Heart right ventricle (tissue), 16 donors: ENCODE measurements around the gene RUNDC1. TPM values are rescaled to one million over a fixed set of nuclear protein-coding genes. Genes with fewer than 3 reads are reported as not detected.

ENCODE experiments used
- ATAC-seq, 8 donors: fragments of 200-7000 bp; cut with Tn5 transposase; one replicate each; pipeline ENCODE4 v1.9.1; 2020; ENCODE audit warnings: mild to moderate bottlenecking in 8 of 8, moderate library complexity in 8 of 8, moderate number of reproducible peaks in 1 of 8
- DNase-seq, 2 donors: peaks; one replicate each; pipeline ENCODE4 v3.0.0-alpha.2; 2020
- H3K27ac ChIP-seq, 10 donors: fragments of 200-600 bp; sonication (generic) in 2 of 10; one replicate each; pipeline versions ENCODE4 v1.5.0 to v1.8.0; 2020 to 2022; ENCODE audit warnings: mild to moderate bottlenecking in 3 of 10
- H3K27me3 ChIP-seq, 7 donors: fragments of 200-600 bp; one replicate each; pipeline ENCODE4 v1.8.0; 2021 to 2022; ENCODE audit warnings: mild to moderate bottlenecking in 2 of 7
- H3K36me3 ChIP-seq, 9 donors: fragments of 200-600 bp; sonication (generic) in 1 of 9; one replicate each; pipeline versions ENCODE4 v1.5.0 to v1.8.0; 2020 to 2022; ENCODE audit warnings: mild to moderate bottlenecking in 2 of 9
- H3K4me1 ChIP-seq, 9 donors: fragments of 200-600 bp; sonication (generic) in 1 of 9; one replicate each; pipeline versions ENCODE4 v1.5.0 to v1.8.0; 2020 to 2022; ENCODE audit warnings: mild to moderate bottlenecking in 4 of 9
- H3K4me3 ChIP-seq, 10 donors: fragments of 200-600 bp; sonication (generic) in 2 of 10; one replicate each; pipeline versions ENCODE4 v1.5.0 to v1.8.0; 2020 to 2022; ENCODE audit warnings: mild to moderate bottlenecking in 7 of 10, moderate library complexity in 2 of 10
- H3K9me3 ChIP-seq, 11 donors: fragments of 200-600 bp in 10 of 11; sonication (generic) in 2 of 11; one replicate each; pipeline versions ENCODE4 v1.5.0 to v1.8.0; 2013 to 2022; ENCODE audit warnings: mild to moderate bottlenecking in 2 of 11, control low read depth in 1 of 11, moderate library complexity in 1 of 11
- CTCF ChIP-seq, 9 donors: fragments of 200-600 bp; sonication (generic) in 2 of 9; IDR thresholded peaks; one replicate each; pipeline versions ENCODE4 v1.5.0 to v1.8.0; 2021 to 2022; ENCODE audit warnings: antibody characterized with exemption in 9 of 9, mild to moderate bottlenecking in 5 of 9, moderate library complexity in 1 of 9
- WGBS, 2 donors: extraction: QIAGEN DNeasy Blood & Tissue Kit; methylation state at CpG; one replicate each; pipeline ENCODE4 v1.1.7; 2013; ENCODE audit warnings: inconsistent platforms in 1 of 2; 5-methylcytosine and 5-hydroxymethylcytosine counted together
- intact Hi-C, 10 donors: fragments of 100-400 bp; cut with DNase I; formaldehyde crosslinking; loops; one replicate each; pipeline versions ENCODE4 v1.11.1 to v1.14.2; 2022
- polyA plus RNA-seq, 2 donors: library from polyadenylated mRNA; stranded (reverse); fragments of 200-250 nt; gene quantifications; one replicate each; pipeline ENCODE4 v1.2.3, GENCODE V29; 2013
- total RNA-seq, 10 donors: library from RNA; stranded (reverse); fragmentation: NEBNext Ultra II Directional in 3 of 10; extraction: Animal tissue kit (Norgen Biotek cat#: 25700) in 3 of 10; gene quantifications; one replicate each; pipeline versions ENCODE4 v1.2.1 to v1.2.4, GENCODE V29; 2021 to 2023
- donor health status: Arrhythmogenic right ventricular cardiomyopathy.
- donor health status: ischemic (EF 13 %, LVEDD 7.1; RV severe dilation, severe dysfunction).
- donor health status: healthy with polysubstance abuse.
- donor health status: DM: no; HTN: yes; CAD: no.
- donor health status: DM: no; HTN: no; CAD: no.
- donor health status: ischemic (EF 25% LVEDD 6.9; RV normal size, moderate dysfunction).
- donor health status: ischemic (EF 25% LVEDD 5.7; RV mildly dilated, moderate dysfunction).
- donor health status: healthy.
- donor health status: DM: yes; HTN: yes; CAD: no.
- donor health status: Ischemic cardiomyopathy.
- donor health status: ischemic (EF 35%, LVEDD 5.7; RV mildly dilated, moderate dysfunction).
- donor health status: nonischemic (EF 11% LVEDD 7.7; RV severe dilation, severe dysfunction).
- donor health status: DM: yes; HTN: yes; CAD: no.
- donor health status: PGD.
- donor health status: ischemic (EF 29% LVEDD 5.4; RV normal size, mild dysfunction).
- donor health status: nonischemic (EF 23%, LVEDD 6.1; RV moderate dilation, normal function).

RUNDC1 gene
- total and polyA plus RNA-seq, 12 donors, result 5.6 to 21.0 (median 10.9) TPM

- H3K4me3 ChIP-seq, result peak within 1 kb of the TSS; percentile 88 to 100 (median 96)
- H3K4me1 ChIP-seq, result peaks cover 3 to 55% (median 45%) of the 10 kb centered on the region in 9 donors
- H3K9me3 ChIP-seq, result no peaks in the 10 kb centered on the region
- TF ChIP-seq CTCF (IDR thresholded peaks at IDR 0.05), result no peak
- H3K27me3 ChIP-seq, result no peaks in the 10 kb centered on the region
- peak; percentile 70 to 83 (median 80) for ATAC-seq
- H3K36me3 ChIP-seq, result peaks cover 0 to 20% (median 0%) of the 10 kb centered on the region in 9 donors
- DNase-seq, result peak; percentile 79 to 86
- intact Hi-C loops, result loop anchor here in 9 of 10 donors (5.0 to 10.0 kb wide), 8 partner anchors 103 to 343 kb away; partner anchors contain the start of genes NBR1 (in 7 of the 9) and BRCA1 (in 5 of the 9)
- 0% methylated on average over 80 of the region's 80 CpGs for WGBS, 2 donors
- H3K27ac ChIP-seq, result peak within 1 kb of the TSS; percentile 74 to 94 (median 90)
These were observed 41.6 kb downstream of the RUNDC1 start, which contains the start of gene VAT1 for GRCh38 chr17:43021741-43022512. VAT1 (minus strand) TSS chr17:43022385; CDS start chr17:43022322, 63 bp downstream.

GRCh38 chr17:43024407-43025289, 44.3 kb downstream of the RUNDC1 start, which contains the start of gene RND2:
RND2 (plus strand) TSS chr17:43025231; CDS start chr17:43025348, 117 bp downstream.
- 1 to 2% methylated on average over 51 to 60 of the region's 61 CpGs for WGBS, 2 donors
- Histone ChIP-seq H3K9me3 (no peaks in the 10 kb centered on the region), H3K4me1 (peaks cover 3 to 38% (median 27%) of the 10 kb centered on the region in 9 donors), H3K4me3 (peak within 1 kb of the TSS; percentile 25 to 80 (median 60)), H3K36me3 (no peaks in the 10 kb centered on the region), H3K27me3 (no peaks in the 10 kb centered on the region), H3K27ac (peak within 1 kb of the TSS in 8 of 10 donors; percentile 7 to 79 (median 54))
- TF ChIP-seq CTCF (IDR thresholded peaks at IDR 0.05), result peak; percentile 28 to 84 (median 69)
- DNase-seq (peak; percentile 77 to 91), ATAC-seq (peak; percentile 58 to 81 (median 70))
- intact Hi-C loops, result loop anchor here in 9 of 10 donors (5.0 to 10.0 kb wide), 9 partner anchors 63 to 340 kb away; partner anchors contain the start of genes NBR1 (in 7 of the 9) and BRCA1 (in 5 of the 9)

GRCh38 chr17:43025290-43025657, 44.9 kb downstream of the RUNDC1 start:
- Histone ChIP-seq H3K9me3 (no peaks in the 10 kb centered on the region), H3K27ac (no peak overlapping the region), H3K4me3 (peak overlapping the region in 9 of 10 donors; percentile 25 to 80 (median 62)), H3K4me1 (peaks cover under 1 to 31% (median 21%) of the 10 kb centered on the region in 9 donors), H3K27me3 (no peaks in the 10 kb centered on the region), H3K36me3 (no peaks in the 10 kb centered on the region)
- no peak for ATAC-seq
- no peak for TF ChIP-seq CTCF (IDR thresholded peaks at IDR 0.05)
- intact Hi-C loops, result loop anchor here in 7 of 10 donors (5.0 to 10.0 kb wide), 6 partner anchors 62 to 340 kb away; partner anchors contain the start of genes BRCA1 (in 5 of the 7) and NBR1 (in 1 of the 7)
- whole genome bisulfite sequencing, 2 donors, result 5 to 8% methylated on average over 25 to 27 of the region's 27 CpGs
- DNase-seq, result no peak
